ENCODE results near the gene NDEL1.

The NDEL1 gene

DNA sequence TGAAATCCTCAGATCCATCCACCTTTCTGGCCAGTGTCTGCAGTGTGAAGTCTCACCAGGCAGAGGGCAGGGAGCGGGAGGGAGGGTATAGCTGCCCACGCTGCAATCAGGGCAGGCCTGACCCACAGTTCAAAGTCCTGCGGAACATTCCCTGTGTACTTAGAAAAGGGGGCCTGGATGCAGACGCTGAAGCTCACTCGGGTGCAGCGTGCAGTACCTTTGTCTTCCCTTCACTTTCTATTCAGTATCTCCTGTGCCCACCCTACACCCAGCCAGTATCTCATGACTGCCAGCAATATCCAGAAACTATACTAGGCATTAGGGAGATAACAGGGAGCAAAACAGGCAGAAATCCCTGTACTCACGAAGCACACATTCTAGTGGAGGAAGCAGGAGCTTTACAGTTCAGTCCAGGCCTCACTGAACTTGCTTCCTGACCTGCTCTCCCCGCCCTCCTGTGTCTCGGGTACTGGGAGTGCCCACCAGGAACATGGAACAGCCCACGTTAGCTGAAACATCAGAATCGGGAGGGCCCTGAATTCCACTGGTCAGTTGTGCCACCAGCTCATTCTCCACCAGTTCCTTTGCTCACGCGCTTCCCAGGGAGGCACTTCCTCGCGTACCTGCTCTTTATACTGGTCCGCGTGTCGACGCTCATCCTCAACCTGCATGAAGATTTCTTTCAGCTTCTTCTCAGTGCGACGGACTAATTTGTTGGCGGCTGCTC is 42.2 kb downstream of the NDEL1 start:
- in situ Hi-C loops (cut with HindIII; ENCODE audit: low sequenced_read_pairs), result no loop called here

- in situ Hi-C loops (cut with HindIII; ENCODE audit: low sequenced_read_pairs), result no loop called here
These were observed 43.8 kb downstream of the NDEL1 start for GRCh38 chr17:8479431-8479947.

- in situ Hi-C loops (cut with HindIII; ENCODE audit: low sequenced_read_pairs), result no loop called here
These were observed 44.6 kb downstream of the NDEL1 start for GRCh38 chr17:8480011-8480976.

DNA sequence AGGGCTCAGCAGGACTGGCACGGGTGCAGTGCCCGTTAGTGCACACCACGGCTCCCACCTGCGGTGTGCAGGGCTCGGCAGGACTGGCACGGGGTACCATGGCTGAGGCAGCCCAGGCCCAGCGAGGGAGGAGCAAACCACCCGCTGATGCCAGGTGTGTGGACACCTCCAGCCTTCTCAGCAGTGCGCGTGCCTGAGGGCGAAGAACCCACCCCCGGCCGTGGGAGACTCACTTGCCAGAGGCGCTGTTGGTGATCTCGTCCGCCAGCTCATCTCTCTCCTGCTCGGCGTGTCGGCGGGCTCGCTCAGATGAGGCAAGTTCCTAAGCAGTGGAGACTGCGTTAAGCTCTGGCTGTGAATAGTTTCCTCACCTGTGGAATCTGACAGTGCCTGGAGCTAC is 45.4 kb downstream of the NDEL1 start:
- in situ Hi-C loops (cut with HindIII; ENCODE audit: low sequenced_read_pairs), result no loop called here

GRCh38 chr17:8481703-8482102 is 46.0 kb downstream of the NDEL1 start:
- in situ Hi-C loops (cut with HindIII; ENCODE audit: low sequenced_read_pairs), result no loop called here

GRCh38 chr17:8482546-8482945 is 46.9 kb downstream of the NDEL1 start:
- in situ Hi-C loops (cut with HindIII; ENCODE audit: low sequenced_read_pairs), result no loop called here

GRCh38 chr17:8484465-8484864 is 48.8 kb downstream of the NDEL1 start:
- in situ Hi-C loops (cut with HindIII; ENCODE audit: low sequenced_read_pairs), result no loop called here

DNA sequence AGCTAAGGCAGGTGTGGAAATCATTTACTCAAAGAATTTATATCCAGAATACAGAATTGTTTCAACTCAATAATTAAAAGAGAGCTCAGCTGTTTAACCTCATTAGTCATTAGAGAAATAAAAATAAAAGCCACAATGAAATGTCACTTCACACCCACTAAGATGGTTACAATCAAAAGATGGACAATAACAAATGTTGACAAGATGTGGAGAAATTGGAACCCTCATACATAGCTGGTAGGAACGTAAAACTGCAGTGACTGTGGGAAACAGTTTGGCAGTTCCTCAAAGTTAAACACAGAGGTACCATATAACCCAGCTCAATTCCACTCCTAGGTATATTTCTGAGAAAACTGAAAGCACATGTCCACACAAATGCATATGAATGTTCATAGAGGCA is 49.8 kb downstream of the NDEL1 start:
- in situ Hi-C loops (cut with HindIII; ENCODE audit: low sequenced_read_pairs), result no loop called here

DNA sequence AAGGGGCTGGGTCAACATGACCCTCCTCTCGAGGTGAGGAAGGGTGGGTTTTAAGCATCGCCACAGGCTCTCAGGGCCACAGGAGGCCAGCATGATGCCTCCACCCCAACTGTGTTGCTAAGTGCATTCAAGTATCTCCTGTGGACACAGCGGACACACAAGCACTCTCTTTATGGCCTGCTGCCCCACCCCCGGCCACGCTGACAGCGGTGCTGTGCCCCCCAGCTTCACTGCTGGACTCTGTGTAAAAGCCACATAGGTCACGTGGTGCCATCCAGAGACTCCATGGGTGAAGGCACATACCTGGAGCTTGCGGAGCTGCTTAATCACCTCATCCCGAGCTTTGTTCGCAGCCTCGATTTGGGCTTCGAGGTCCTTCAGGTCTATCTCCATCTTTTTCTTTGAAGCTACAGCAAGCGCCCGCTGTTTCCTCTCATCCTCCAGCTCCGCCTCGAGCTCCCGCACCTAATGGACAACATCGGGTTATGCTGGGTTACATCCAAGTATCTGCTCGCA is 51.5 kb downstream of the NDEL1 start:
- in situ Hi-C loops (cut with HindIII; ENCODE audit: low sequenced_read_pairs), result no loop called here

GRCh38 chr17:8487743-8488142 is 52.1 kb downstream of the NDEL1 start:
- in situ Hi-C loops (cut with HindIII; ENCODE audit: low sequenced_read_pairs), result no loop called here

- in situ Hi-C loops (cut with HindIII; ENCODE audit: low sequenced_read_pairs), result no loop called here
These were observed 52.8 kb downstream of the NDEL1 start for GRCh38 chr17:8488491-8488890.

DNA sequence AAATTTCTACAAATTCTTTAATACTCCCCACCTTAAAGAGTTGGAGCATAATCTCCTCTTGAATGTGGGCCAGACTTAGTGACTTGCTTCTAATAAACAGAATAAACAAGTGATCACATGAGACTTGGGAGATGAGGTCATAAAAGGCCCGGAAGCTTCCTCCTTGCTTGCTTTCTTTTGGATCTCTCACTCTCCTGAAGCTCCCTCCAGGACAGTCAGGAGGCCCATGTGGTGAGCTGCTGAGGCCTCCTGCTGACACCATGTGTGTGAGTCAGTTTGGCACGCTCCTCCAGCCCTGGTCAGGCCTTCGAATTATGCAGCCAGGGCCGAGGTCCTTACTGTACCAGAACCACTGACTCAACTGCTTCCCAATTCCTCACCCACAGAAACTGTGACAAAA is 53.2 kb downstream of the NDEL1 start:
- in situ Hi-C loops (cut with HindIII; ENCODE audit: low sequenced_read_pairs), result no loop called here

GRCh38 chr17:8489841-8490240 is 54.2 kb downstream of the NDEL1 start:
- in situ Hi-C loops (cut with HindIII; ENCODE audit: low sequenced_read_pairs), result no loop called here

DNA sequence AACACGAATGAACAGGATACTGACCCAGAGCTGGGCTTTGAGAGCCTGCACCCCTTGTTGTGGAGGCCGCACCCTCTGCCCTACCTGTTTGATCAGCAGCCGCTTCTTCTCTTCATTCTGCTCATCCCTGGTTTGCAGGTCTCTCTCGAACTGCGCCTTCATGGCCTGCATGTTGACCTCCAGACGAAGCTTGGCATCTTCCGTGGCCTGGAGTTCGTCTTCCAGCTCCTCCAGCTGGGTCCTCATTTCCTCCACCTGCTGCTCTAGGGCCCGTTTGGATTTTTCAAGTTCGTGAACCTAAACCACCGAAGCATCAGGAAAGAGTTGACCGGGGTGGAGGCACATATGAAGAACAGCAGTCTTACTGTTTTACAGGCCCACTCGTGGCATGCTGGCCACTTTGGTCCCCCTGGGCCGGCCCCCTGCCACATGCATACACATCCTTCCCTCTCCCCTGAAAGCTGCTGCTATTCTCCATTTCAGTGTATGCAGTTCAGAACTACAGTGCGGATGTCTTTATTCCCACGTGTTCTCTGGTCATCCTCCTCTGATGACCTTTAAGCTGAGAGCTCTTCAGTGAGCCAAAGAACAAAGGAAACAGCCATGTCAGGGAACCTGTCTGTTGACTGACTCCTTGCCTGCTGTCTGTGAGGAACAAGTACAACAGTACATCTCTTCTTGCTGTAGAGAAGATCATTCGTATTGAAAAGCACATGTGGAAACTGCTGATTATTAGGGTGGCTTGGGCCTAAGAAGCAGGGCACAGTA is 54.8 kb downstream of the NDEL1 start:
- in situ Hi-C loops (cut with HindIII; ENCODE audit: low sequenced_read_pairs), result no loop called here

GRCh38 chr17:8492121-8492520 is 56.4 kb downstream of the NDEL1 start:
- in situ Hi-C loops (cut with HindIII; ENCODE audit: low sequenced_read_pairs), result no loop called here

DNA sequence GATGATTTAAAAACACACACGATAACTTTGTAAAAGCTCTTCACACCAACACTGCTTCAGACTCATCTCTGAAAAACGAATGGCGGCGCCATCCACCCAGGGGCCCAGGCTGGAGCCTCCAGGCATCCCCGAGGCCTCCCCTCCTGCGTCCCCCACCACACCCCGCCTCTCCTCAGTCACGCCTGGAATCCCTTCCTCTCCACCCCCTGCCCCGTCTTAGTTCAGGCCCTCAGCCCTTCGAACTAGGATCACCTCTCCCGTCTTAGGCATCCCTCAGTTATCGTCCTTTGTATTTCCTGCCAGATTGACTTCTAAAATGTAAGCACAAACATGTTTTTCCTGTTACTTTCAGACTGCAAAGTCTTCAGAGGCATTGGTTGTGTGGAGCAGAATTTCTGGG is 58.3 kb downstream of the NDEL1 start:
- in situ Hi-C loops (cut with HindIII; ENCODE audit: low sequenced_read_pairs), result no loop called here

GRCh38 chr17:8494506-8495111 is 58.9 kb downstream of the NDEL1 start:
- in situ Hi-C loops (cut with HindIII; ENCODE audit: low sequenced_read_pairs), result no loop called here

DNA sequence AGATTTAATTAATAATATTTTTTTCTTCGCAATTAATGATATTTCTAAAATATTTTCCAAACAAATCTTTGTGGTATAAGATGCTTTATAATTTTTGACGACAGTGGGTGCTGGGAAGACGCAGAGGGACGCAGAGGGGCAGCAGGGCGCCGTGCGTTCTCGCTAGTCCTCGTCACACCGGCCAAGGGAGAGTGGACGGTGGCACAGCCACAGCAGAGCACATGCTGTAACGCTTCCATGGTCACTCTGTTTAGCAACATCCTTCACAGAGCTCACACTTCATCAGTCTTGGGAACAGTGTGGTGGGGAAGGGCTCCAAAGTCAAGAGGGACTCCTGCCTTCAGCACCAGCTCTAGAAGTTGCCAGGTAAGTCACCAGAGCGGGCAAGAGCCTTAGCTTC is 60.4 kb downstream of the NDEL1 start:
- in situ Hi-C loops (cut with HindIII; ENCODE audit: low sequenced_read_pairs), result no loop called here

DNA sequence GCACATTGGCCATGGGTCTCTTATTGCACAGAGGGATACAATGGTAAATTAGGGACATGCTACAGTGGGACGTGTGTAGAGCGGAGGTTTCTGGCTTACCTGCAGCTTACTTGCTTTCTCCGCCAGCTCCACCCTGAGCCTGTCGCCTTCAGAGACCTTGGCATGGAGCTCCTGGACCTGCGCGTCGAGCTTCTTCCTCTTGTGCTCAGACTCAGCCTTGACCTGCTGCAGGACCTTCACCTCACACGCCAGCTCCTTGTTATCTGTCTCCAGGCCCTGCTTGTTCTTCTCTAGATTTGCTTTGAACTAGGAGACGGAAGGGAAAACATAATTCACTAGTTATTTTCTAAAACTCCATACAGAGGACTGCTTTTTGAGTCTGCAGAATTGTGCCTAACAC is 63.5 kb downstream of the NDEL1 start:
- in situ Hi-C loops (cut with HindIII; ENCODE audit: low sequenced_read_pairs), result no loop called here

GRCh38 chr17:8499614-8500013 is 63.9 kb downstream of the NDEL1 start:
- in situ Hi-C loops (cut with HindIII; ENCODE audit: low sequenced_read_pairs), result no loop called here
